NT2/D1 (cell line): ENCODE data around the gene OLFML2B.

Experiments
- DNase-seq: peaks from one replicate; pipeline ENCODE4 v3.0.0-alpha.2; 2011; ENCODE audit warnings: low read depth, low spot score
- H3K27me3 ChIP-seq: 2 replicates; pipeline ENCODE4 v1.6.0; 2011; ENCODE audit warnings: mild to moderate bottlenecking; ENCODE audit not compliant: insufficient read length, insufficient read depth
- H3K36me3 ChIP-seq: 2 replicates; pipeline ENCODE4 v1.6.1; 2011; ENCODE audit warnings: mild to moderate bottlenecking, low read length, mixed read lengths; ENCODE audit not compliant: insufficient read depth, insufficient read length
- H3K4me1 ChIP-seq: 2 replicates; pipeline ENCODE4 v1.5.1; 2011; ENCODE audit not compliant: insufficient read depth, insufficient read length
- H3K4me3 ChIP-seq: 2 replicates; pipeline ENCODE4 v1.5.1; 2011; ENCODE audit warnings: low read depth; ENCODE audit not compliant: insufficient read length
- H3K9ac ChIP-seq: 2 replicates; pipeline ENCODE4 v1.6.0; 2011; ENCODE audit warnings: low read depth; ENCODE audit not compliant: insufficient read length
- H3K9me3 ChIP-seq: 2 replicates; pipeline ENCODE4 v1.5.1; 2011; ENCODE audit warnings: mild to moderate bottlenecking, low read length; ENCODE audit not compliant: insufficient read depth
- SUZ12 ChIP-seq: IDR thresholded peaks from 2 replicates; pipeline ENCODE4 v1.6.1; 2011; ENCODE audit not compliant: insufficient read length, insufficient read depth; ENCODE audit errors: extremely low read depth
- YY1 ChIP-seq: IDR thresholded peaks from 2 replicates; pipeline ENCODE4 v1.6.1; 2011; ENCODE audit not compliant: insufficient read length, insufficient read depth
- ZNF274 ChIP-seq: IDR thresholded peaks from 2 replicates; pipeline ENCODE4 v1.6.1; 2011; ENCODE audit warnings: mild to moderate bottlenecking, low read depth, low read length

OLFML2B gene

GRCh38 chr1:161944381-161944780 lies 79.3 kb downstream of the OLFML2B start:
- no peak for DNase-seq
- H3K4me1 ChIP-seq = no peaks in the 10 kb centered on the region
- no peak overlapping the region for H3K9ac ChIP-seq
- H3K4me3 ChIP-seq = no peak overlapping the region
- H3K27me3 ChIP-seq = no peaks in the 10 kb centered on the region
- TF ChIP-seq YY1 = no peak
- no peak for TF ChIP-seq ZNF274
- no peak for TF ChIP-seq SUZ12
- no peaks in the 10 kb centered on the region for H3K36me3 ChIP-seq
- H3K9me3 ChIP-seq = no peaks in the 10 kb centered on the region

GRCh38 chr1:161943737-161944136 lies 79.9 kb downstream of the OLFML2B start:
- Histone ChIP-seq H3K4me3 (no peak overlapping the region), H3K27me3 (no peaks in the 10 kb centered on the region), H3K4me1 (no peaks in the 10 kb centered on the region), H3K36me3 (no peaks in the 10 kb centered on the region), H3K9ac (no peak overlapping the region), H3K9me3 (no peaks in the 10 kb centered on the region)
- no peak for TF ChIP-seq ZNF274
- no peak for TF ChIP-seq SUZ12
- no peak for TF ChIP-seq YY1
- no peak for DNase-seq

- no peak for DNase-seq
- H3K36me3 ChIP-seq = no peaks in the 10 kb centered on the region
- no peak overlapping the region for H3K9ac ChIP-seq
- no peaks in the 10 kb centered on the region for H3K4me1 ChIP-seq
- H3K27me3 ChIP-seq = no peaks in the 10 kb centered on the region
- no peak overlapping the region for H3K4me3 ChIP-seq
- TF ChIP-seq YY1 (no peak), ZNF274 (no peak), SUZ12 (no peak)
- H3K9me3 ChIP-seq = no peaks in the 10 kb centered on the region
Observed at GRCh38 chr1:161941726-161942436, 81.8 kb downstream of the OLFML2B start.

- H3K4me1 ChIP-seq = no peaks in the 10 kb centered on the region
- TF ChIP-seq ZNF274 (no peak), YY1 (no peak), SUZ12 (no peak)
- H3K4me3 ChIP-seq = no peak overlapping the region
- H3K36me3 ChIP-seq = no peaks in the 10 kb centered on the region
- H3K9me3 ChIP-seq = no peaks in the 10 kb centered on the region
- H3K9ac ChIP-seq = no peak overlapping the region
- no peaks in the 10 kb centered on the region for H3K27me3 ChIP-seq
- DNase-seq = no peak
Observed at GRCh38 chr1:161940866-161941591, 82.6 kb downstream of the OLFML2B start.

GRCh38 chr1:161936786-161937185 lies 86.9 kb downstream of the OLFML2B start:
- no peaks in the 10 kb centered on the region for H3K27me3 ChIP-seq
- H3K4me3 ChIP-seq = no peak overlapping the region
- H3K9me3 ChIP-seq = no peaks in the 10 kb centered on the region
- no peaks in the 10 kb centered on the region for H3K36me3 ChIP-seq
- no peaks in the 10 kb centered on the region for H3K4me1 ChIP-seq
- H3K9ac ChIP-seq = no peak overlapping the region
- no peak for DNase-seq
- no peak for TF ChIP-seq SUZ12
- TF ChIP-seq YY1 = no peak
- no peak for TF ChIP-seq ZNF274

- no peaks in the 10 kb centered on the region for H3K9me3 ChIP-seq
- H3K36me3 ChIP-seq = no peaks in the 10 kb centered on the region
- H3K4me1 ChIP-seq = no peaks in the 10 kb centered on the region
- no peak for TF ChIP-seq ZNF274
- TF ChIP-seq SUZ12 = no peak
- TF ChIP-seq YY1 = no peak
- H3K4me3 ChIP-seq = no peak overlapping the region
- H3K9ac ChIP-seq = no peak overlapping the region
- no peaks in the 10 kb centered on the region for H3K27me3 ChIP-seq
- DNase-seq = no peak
Observed at GRCh38 chr1:161935264-161935663, 88.4 kb downstream of the OLFML2B start.
